Limb (tissue), 2 donors: ENCODE data around the gene EPOP.
"Not testable (repeated sequence)": the region's sequence is repeated elsewhere in the genome, so short reads cannot be mapped to it uniquely, and the experiment has no call there.

Source experiments
- DNase-seq, 2 donors: peaks; one replicate each; pipeline ENCODE4 v3.0.0-alpha.2; 2016; ENCODE audit errors: extremely low spot score in 2 of 2

Gene EPOP

DNA sequence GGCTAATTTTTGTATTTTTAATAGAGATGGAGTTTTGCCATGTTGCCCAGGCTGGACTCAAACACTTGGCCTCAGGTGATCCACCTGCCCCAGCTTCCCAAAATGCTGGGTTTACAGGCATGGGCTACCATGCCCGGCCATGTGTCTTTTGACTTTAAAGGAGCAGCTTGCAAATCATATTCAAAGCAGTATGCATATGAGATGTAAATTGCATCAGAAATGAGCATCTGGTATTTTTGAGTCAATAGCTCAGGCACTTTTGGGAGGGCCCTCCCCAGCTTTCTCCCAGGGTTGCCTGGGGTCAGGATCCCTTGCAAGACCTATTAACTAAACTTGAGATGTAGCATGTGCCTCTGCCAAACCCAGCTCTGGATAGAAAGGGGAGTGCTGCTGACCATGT, 21.5 kb downstream of the EPOP start:
- DNase-seq = no peak

DNA sequence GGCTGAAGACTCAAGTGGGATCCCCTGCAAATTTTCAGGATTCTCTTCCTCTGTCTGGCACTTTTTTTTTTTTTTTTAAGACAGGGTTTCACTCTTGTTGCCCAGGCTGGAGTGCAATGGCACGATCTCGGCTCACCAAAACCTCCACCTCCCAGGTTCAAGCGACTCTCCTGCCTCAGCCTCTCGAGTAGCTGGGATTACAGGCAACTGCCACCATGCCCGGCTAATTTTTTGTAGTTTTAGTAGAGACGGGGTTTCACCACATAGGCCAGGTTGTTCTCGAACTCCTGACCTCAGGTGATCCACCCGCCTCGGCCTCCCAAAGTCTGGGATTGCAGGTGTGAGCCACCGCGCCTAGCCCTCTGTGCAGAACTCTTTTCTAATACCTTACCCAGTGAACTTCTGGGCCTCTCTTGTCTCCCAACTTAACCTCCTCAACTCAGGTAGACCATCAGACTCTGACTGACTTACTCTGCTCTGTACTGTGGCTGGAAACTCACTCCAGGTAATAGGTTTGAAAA, 24.0 kb downstream of the EPOP start:
- DNase-seq = not testable (repeated sequence)

DNA sequence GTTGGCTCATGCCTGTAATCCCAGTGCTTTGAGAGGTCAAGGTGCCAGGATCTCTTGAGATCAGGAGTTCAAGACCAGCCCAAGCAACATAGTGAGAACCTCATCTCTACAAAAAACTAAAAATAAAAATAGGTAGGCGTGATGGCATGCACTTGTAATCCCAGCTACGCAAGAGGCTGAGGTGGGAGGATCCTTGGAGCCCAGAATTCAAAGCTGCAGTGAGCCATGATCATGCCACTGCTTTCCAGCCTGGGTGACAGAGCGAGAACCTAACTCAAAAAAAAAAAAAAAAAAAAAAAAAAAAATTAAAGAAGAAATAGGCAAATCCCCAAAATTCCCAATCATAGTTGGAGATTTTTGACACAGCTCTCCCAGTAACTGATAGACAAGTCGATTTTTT, 36.8 kb downstream of the EPOP start:
- DNase-seq = no peak

DNA sequence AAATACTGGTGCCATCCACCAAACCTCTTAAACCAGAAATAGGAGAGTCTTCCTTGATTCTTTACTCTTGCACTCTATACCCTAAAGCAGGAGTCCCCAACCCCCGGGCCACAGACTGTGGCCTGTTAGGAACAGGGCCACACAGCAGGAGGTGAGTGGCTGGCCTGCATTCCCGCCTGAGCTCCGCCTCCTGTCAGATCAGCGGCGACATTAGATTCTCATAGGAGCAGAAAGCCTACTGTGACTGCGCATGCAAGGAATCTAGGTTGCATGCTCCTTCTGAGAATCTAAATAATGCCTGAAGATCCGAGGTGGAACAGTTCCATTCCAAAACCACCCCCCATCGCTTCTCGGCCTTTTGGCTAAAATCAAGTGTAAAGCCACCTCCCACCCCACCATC, 38.7 kb downstream of the EPOP start:
- DNase-seq = no peak

DNA sequence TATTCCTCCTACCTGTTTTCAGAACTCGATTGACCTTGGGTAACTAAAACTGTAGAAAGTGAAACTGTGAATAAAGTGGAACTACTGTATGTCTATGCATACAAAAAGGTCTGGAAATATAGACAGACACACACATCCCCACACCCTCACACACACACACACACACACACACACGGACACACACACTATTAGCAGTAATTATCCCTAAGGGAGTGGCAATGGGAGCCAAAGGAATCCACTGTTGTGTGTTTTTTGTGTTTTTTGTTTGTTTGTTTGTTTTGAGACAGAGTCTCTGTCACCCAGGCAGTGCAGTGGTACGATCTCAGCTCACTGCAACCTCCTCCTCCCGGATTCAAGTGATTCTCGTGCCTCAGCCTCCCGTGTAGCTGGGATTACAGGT, 42.4 kb downstream of the EPOP start:
- DNase-seq = no peak

DNA sequence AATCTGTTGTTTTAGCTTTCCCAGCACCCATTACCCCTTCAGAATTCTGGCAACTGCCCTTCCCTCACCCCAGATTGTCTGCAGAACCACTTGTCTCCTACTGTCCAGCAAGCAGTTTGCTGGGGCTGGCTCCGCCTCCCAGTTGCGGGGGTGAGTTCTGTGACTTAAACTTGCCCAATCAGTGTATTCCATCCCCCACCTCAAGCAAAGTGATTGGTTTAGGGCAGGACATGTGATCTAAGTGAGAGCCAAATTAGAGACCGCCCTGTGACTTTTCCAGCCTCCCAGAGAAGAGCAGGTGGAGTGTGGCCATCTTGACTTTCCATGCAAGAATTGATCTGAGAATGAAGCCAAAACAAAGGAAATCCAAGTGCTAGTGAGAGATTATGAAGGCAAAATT, 46.3 kb downstream of the EPOP start:
- DNase-seq = no peak

DNA sequence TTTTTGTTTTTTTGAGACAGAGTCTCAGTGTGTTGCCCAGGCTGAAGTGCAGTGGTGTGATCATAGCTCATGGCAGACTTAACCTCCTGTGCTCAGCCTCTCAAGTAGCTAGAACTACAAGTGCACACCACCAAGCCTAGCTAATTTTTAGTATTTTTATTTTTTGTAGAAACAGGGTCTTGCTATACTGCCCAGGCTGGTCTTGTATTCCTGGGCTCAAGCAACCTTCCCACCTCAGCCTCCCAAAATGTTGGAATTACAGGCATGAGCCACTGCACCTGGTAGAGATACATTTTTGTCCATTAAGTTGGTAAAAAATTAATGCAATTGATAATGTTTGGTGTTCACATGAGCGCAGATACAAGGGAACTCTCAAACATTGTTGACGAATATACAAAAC, 46.8 kb downstream of the EPOP start:
- DNase-seq = no peak

DNA sequence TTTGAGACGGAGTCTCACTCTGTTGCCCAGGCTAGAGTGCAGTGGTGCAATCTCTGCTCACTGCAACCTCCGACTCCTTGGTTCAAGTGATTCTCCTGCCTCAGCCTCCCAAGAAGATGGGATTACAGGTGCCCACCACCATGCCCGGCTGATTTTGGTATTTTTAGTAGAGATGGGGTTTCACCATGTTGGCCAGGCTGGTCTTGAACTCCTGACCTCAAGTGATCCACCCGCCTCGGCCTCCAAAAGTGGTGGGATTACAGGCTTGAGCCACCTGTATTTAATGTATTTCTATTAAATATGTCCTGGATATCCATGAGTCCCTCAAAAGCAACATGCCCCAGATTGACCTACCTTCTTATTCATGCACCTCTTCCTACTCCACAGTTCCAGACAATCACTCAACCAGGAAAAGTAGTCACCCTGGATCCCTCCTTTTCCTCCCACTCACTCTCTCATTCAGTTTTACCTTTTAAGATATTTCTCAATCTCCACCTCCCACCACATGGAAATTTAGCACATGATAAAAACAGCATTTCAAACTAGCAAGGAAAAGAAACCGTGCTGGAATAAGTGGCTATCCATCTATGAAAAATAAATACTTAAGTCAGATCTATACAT, 48.0 kb downstream of the EPOP start:
- DNase-seq = not testable (repeated sequence)

DNA sequence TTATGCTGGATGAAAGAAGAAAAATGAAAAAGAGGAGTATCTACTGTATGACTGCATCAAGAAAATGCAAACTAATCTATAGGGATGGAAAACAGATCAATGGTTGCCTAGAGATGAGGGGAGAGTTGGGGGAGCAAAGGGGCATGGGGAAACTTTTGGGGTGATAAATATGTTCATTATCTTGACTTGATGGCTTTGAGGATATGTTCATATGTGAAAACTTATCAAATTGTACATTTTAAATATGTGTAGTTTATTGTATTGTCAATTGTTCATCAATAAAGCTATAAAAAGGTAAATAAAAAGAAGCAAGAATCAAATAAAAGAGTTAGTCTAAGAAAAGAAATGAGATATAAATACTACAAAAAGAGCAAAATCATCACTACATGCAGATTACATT, 49.3 kb downstream of the EPOP start:
- no peak for DNase-seq

DNA sequence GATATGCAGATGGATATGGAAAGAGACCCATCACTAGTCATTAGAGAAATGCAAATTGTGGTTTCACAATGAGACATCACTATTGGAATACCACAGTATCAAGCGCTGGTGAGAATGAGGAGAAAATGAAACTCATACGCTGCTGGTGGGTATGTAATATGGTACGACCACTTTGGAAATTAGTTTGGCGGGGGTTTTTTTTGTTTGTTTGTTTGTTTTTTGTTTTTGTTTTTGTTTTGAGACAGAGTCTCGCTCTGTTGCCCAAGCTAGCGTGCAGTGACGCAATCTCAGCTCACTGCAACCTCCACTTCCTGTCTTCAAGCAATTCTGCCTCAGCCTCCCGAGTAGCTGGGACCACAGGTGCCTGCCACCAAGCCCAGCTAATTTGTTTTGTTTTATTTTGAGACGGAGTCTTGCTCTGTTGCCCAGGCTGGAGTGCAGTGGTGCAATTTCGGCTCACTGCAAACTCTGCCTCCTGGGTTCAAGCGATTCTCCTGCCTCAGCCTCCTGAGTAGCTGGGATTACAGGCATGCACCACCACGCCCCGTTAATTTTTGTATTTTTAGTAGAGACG, 49.9 kb downstream of the EPOP start:
- not testable (repeated sequence) for DNase-seq
